Skeletal muscle satellite cell (primary cell): Measurements from ENCODE around the gene CMAS. TPM values are rescaled to one million over a fixed set of nuclear protein-coding genes. Genes with fewer than 3 reads are reported as not detected.
"Not testable (repeated sequence)": the region's sequence is repeated elsewhere in the genome, so short reads cannot be mapped to it uniquely, and the experiment has no call there.

Source experiments
- H3K27me3 ChIP-seq: 2 replicates; pipeline ENCODE4 v1.7.0; 2013; ENCODE audit warnings: low read length; ENCODE audit not compliant: control insufficient read depth, insufficient read depth
- H3K36me3 ChIP-seq: 2 replicates; pipeline ENCODE4 v1.7.0; 2013; ENCODE audit warnings: mild to moderate bottlenecking, control low read depth, low read length; ENCODE audit not compliant: insufficient read depth
- H3K4me1 ChIP-seq: 2 replicates; pipeline ENCODE4 v1.7.0; 2013; ENCODE audit warnings: low read length; ENCODE audit not compliant: control insufficient read depth, insufficient read depth
- H3K4me2 ChIP-seq: 2 replicates; pipeline ENCODE4 v1.7.0; 2013; ENCODE audit warnings: mild to moderate bottlenecking, low read length
- H3K4me3 ChIP-seq: 2 replicates; pipeline ENCODE4 v1.7.0; 2013; ENCODE audit warnings: low read length
- H3K9ac ChIP-seq: 2 replicates; pipeline ENCODE4 v1.7.0; 2013; ENCODE audit warnings: mild to moderate bottlenecking, low read depth, low read length, moderate library complexity
- H3K9me3 ChIP-seq: replicated peaks from 2 replicates; pipeline ENCODE4 v1.7.0; 2013; ENCODE audit warnings: mild to moderate bottlenecking, control low read depth, low read length
- total RNA-seq: library from RNA; depleted of rRNA; stranded (reverse); fragments of >200 nt; gene quantifications from 2 replicates; pipeline ENCODE4 v1.2.3, GENCODE V29; 2012; rRNA removed

The CMAS gene
- total RNA-seq = 17.9 and 24.1 TPM in 2 replicates

DNA sequence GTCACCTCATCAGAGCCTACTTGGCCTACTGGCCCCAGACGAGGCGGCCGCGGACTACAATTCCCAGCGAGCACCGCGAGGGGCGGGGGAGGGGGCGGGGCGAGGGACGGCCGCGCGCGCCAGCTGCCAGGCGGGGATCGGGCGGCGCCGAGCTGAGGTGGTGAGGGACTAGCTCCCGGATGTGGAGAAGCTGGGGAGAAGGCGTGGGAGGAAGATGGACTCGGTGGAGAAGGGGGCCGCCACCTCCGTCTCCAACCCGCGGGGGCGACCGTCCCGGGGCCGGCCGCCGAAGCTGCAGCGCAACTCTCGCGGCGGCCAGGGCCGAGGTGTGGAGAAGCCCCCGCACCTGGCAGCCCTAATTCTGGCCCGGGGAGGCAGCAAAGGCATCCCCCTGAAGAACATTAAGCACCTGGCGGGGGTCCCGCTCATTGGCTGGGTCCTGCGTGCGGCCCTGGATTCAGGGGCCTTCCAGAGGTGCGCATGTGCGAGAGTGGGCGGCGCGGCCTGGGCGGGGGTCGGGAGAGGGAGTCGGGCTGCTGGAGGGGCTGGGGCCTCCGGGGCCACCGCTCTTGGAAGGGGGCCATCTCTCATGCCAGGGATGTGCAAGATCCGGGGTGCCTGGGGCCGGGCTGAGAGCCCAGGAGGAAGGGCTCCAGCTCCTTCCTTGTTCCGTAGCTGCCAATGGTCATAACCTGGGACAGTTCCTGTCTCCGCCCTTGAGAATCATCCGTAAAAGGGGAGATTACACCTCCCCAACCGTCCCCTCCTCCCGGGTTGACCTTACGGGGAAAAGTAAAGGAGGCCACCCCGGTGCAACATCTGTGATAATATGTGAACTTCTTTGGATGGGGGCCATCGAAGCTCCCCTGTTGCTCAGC, at the start of gene CMAS:
TSS of gene CMAS (plus strand) at position 129 of the 878 bp plus-strand sequence. CDS start at position 215, 86 bp downstream.
- Histone ChIP-seq H3K27me3 (no peaks in the 10 kb centered on the region), H3K9ac (peak within 1 kb of the TSS; percentile 97), H3K4me3 (peak within 1 kb of the TSS; percentile 97), H3K9me3 (no peaks in the 10 kb centered on the region), H3K4me1 (peaks cover 7% of the 10 kb centered on the region), H3K4me2 (peak within 1 kb of the TSS; percentile 95), H3K36me3 (no peaks in the 10 kb centered on the region)

DNA sequence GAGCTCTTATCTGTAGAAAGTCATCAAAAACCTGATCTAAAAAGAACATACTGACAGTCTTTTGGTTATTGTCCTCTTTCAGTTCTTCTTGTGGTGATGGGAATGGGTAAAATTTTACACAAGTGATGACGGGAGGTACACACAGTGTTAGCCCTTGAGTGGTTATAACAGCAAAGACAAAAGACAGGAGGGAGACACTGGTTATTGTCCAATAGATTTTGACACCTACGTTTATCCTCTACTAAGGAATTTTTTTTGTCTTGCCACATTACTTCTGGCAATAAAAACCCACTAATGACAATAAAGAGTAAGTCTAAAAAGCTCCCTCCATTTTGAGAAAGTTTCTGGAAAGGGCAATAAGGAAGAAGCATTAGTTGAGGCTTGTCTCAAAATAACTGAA, 47.7 kb upstream of the CMAS start:
- Histone ChIP-seq H3K9ac (no peak overlapping the region), H3K36me3 (no peaks in the 10 kb centered on the region), H3K4me3 (no peak overlapping the region), H3K9me3 (no peaks in the 10 kb centered on the region), H3K4me1 (no peaks in the 10 kb centered on the region), H3K27me3 (no peaks in the 10 kb centered on the region), H3K4me2 (no peak overlapping the region)

DNA sequence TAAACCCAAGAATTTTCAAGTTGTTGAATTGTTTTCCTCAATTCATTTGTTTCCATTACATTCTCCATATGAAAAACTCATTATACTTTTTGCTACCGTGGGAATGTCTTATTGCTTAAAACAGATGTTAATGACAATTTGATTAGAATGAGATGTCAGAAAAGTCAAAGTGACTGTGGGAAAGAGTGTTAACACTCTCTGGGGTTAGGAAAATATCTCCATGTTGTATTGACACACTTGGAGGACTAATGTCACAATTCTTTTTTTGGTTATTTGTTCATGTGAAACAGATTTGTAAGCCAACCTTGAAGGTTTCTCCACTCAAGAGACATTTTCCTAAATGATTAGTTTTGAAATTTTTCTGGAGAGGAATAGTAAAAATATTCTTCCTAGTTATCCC, 47.2 kb upstream of the CMAS start:
- Histone ChIP-seq H3K4me3 (no peak overlapping the region), H3K9me3 (no peaks in the 10 kb centered on the region), H3K4me2 (no peak overlapping the region), H3K4me1 (no peaks in the 10 kb centered on the region), H3K9ac (no peak overlapping the region), H3K36me3 (no peaks in the 10 kb centered on the region), H3K27me3 (no peaks in the 10 kb centered on the region)

DNA sequence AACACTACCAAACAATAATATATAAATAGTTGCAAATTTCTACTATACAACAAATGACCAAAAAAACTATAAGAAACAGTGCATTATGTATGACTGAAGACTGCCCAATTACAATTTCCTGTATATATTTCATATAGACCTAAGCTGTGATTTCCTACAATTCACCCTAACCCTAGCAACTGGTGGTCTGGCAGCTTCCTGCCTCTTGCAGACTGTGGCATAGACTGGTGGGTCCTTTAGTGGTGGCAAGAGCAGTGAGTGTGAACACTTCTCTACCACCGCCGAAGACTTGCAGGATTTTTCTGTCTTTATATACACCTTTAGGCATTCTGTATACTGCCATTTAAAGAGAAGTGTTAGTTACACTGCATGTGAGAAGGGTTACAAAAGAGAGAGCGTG, 43.6 kb upstream of the CMAS start:
- Histone ChIP-seq H3K36me3 (no peaks in the 10 kb centered on the region), H3K4me2 (no peak overlapping the region), H3K27me3 (no peaks in the 10 kb centered on the region), H3K9me3 (no peaks in the 10 kb centered on the region), H3K4me1 (no peaks in the 10 kb centered on the region), H3K4me3 (no peak overlapping the region), H3K9ac (no peak overlapping the region)

DNA sequence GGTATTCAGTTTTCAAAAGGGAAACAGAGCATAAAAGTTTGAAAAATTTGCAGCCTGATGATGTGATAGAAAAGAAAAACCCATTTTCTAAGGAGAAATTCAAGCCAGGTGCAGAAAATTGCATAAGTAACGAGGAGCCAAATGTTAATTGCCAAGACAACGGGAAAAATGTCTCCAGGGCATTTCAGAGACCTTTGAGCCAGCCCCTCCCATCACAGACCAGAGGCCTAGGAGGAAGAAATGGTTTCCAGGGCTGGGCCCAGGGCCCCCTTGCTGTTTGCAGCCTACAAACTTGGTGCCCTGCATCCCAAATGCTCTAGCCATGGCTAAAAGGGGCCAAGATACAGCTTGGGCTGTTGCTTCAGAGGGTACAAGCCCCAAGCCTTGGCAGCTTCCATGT, 38.2 kb upstream of the CMAS start:
- H3K9ac ChIP-seq, H3K36me3 ChIP-seq, H3K9me3 ChIP-seq, H3K4me2 ChIP-seq, H3K27me3 ChIP-seq, H3K4me3 ChIP-seq, H3K4me1 ChIP-seq: not testable (repeated sequence)

DNA sequence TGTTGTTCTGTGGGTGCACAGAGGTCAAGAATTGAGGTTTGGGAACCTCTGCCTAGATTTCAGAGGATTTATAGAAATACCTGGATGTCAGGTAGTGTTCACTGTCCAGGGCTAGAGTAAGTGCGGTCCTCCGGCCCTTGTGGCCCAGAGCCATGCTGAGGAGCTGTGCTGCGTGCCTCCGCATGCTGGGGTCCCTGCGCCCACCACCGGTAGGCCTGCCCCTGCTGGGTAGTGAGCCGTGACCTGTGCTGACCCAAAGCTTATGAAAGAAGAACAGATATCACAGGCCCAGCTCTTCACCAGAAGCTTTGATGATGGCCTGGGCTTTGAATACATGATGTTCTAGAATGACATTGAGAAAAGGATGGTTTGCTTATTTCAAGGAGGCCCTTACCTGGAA, 37.8 kb upstream of the CMAS start:
- no peaks in the 10 kb centered on the region for H3K4me1 ChIP-seq
- no peaks in the 10 kb centered on the region for H3K9me3 ChIP-seq
- no peak overlapping the region for H3K4me3 ChIP-seq
- H3K4me2 ChIP-seq = no peak overlapping the region
- no peaks in the 10 kb centered on the region for H3K36me3 ChIP-seq
- no peaks in the 10 kb centered on the region for H3K27me3 ChIP-seq
- H3K9ac ChIP-seq = no peak overlapping the region

DNA sequence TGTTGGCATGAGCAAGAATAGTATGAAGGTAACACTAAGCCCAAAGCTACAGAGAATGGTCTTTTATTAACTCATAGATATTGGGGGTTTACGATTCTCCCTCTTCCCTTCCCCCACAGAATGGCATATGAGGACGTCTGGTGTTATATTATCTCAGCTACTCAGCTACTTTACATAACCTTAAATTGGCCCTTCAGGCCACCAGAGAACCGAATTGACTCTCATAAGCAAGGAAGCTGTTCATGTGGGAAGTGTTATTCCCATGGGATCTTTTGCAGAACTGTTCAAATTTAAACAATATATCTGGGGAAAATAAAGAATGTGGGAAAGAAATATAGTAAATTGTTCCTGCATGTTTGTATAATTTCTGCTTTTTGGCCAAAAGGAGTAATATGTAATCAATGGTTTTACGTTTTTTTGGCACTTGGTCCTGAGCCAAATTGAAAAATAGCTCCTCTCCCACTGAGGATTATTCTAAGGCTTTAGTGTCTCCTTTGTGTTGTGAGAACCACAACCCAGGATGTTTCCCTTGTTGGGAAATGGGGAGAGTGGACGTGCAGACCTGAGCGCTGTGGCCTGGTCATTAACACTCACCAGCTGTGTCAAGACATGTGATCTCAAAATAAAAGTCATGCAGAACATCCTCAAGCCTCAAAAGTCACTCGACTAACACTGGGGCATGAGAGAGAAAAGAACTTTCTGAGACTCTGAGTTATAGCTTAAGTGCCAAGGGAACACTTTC, 31.8 kb upstream of the CMAS start:
- no peak overlapping the region for H3K4me3 ChIP-seq
- no peaks in the 10 kb centered on the region for H3K27me3 ChIP-seq
- H3K9me3 ChIP-seq = no peaks in the 10 kb centered on the region
- H3K4me1 ChIP-seq = no peaks in the 10 kb centered on the region
- H3K9ac ChIP-seq = no peak overlapping the region
- H3K36me3 ChIP-seq = no peaks in the 10 kb centered on the region
- no peak overlapping the region for H3K4me2 ChIP-seq

DNA sequence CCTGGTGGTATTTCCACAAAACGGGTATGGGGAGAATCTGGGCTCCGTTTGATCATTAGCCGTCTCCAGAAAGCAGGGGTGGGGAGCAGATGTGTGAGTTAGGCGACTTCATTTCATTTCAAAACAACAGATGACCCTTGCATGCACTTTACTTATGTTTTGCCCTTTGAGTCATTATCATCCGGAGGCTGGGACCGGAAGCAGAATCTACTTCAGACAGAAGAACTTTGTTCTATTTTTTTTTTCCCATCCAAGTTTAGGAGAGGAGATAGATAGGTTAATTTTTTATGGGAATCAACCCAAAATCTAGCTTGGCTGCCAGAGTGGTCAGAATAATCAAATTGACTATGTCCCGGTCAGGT, 31.3 kb upstream of the CMAS start:
- Histone ChIP-seq H3K9me3 (no peaks in the 10 kb centered on the region), H3K9ac (no peak overlapping the region), H3K4me3 (no peak overlapping the region), H3K27me3 (no peaks in the 10 kb centered on the region), H3K4me1 (no peaks in the 10 kb centered on the region), H3K4me2 (no peak overlapping the region), H3K36me3 (no peaks in the 10 kb centered on the region)

DNA sequence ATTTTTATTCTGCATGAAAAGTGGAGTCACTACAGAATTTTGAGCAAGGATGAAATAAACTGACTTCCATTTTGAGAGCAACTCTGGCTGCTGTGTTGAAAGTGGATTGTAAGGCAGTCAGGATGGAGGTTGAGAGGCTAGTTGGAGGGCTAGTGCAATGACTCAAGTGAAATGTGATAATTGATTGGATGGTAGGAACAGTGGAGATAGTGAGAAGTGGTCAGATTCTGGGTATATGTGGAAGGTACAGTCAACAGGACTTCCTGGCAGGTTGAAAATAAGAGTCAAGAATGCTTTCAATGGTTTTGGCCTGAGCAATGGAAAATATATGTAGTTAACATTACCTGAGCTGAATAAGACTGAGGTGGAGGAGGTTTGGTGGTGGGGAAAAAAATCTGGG, 29.0 kb upstream of the CMAS start:
- Histone ChIP-seq H3K4me2 (no peak overlapping the region), H3K27me3 (no peaks in the 10 kb centered on the region)

DNA sequence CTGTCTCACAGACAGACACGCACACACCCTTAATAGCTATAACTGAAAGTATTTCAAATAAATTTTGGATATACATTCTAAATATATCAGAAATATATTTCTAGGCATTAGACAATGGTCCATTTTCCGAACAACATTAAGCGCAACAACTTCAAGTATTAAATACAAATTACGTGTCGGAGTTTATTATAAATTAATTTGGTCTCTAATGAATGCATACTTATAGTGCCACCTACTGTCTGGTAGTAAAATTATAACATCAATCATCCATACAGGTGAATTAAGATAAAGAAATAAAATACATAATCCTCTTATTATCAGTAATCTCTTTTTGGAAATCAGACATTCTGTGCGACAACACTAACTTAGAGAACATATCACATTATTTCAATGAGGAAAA, 27.2 kb upstream of the CMAS start:
- no peaks in the 10 kb centered on the region for H3K27me3 ChIP-seq
- H3K4me3 ChIP-seq = no peak overlapping the region
- H3K4me1 ChIP-seq = no peaks in the 10 kb centered on the region
- H3K9me3 ChIP-seq = no peaks in the 10 kb centered on the region
- no peak overlapping the region for H3K4me2 ChIP-seq
- no peak overlapping the region for H3K9ac ChIP-seq
- H3K36me3 ChIP-seq = no peaks in the 10 kb centered on the region

More for the DNA sequence above, 29.0 kb upstream of the CMAS start:
- Histone ChIP-seq H3K4me3 (no peak overlapping the region), H3K9me3 (no peaks in the 10 kb centered on the region), H3K36me3 (no peaks in the 10 kb centered on the region), H3K4me1 (no peaks in the 10 kb centered on the region), H3K9ac (no peak overlapping the region)

DNA sequence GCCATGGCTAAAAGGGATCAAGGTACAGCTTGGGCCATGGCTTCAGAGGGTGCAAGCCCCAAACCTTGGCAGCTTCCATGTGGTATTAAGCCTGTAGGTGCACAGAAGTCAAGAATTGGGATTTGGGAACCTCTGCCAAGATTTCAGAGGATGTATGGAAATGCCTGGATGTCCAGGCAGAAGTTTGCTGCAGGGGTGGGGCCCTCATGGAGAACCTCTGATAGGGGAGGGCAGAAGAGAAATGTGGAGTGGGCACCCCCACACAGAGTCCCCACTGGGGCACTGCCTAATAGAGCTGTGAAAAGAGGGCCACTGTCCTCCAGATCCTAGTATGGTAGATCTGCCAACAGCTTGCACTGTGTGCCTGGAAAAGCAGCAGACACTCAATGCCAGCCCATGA, 22.5 kb upstream of the CMAS start:
- H3K36me3 ChIP-seq, H3K9ac ChIP-seq, H3K4me3 ChIP-seq, H3K27me3 ChIP-seq, H3K4me1 ChIP-seq, H3K4me2 ChIP-seq, H3K9me3 ChIP-seq: not testable (repeated sequence)

DNA sequence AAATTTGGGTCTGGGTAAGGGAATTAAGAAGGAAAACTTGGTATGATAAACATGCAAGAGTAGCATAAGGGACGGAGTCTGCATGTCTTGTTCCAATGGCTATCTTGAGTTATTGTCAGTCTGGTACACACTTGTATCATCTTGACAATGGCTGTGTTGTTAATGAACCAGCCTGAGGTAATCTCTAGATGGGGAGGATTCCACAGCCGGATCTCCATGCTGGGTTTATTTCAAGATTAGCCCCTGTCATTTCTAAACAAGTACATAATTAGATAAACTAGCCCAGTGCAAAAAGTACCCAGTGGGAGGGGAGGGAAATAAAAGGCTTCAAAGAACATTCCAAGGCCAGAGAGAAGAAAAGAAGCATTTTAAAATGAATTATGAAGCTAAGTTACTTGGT, 16.5 kb upstream of the CMAS start:
- Histone ChIP-seq H3K9ac (no peak overlapping the region), H3K9me3 (no peaks in the 10 kb centered on the region), H3K4me1 (peaks cover 1% of the 10 kb centered on the region), H3K36me3 (no peaks in the 10 kb centered on the region), H3K4me3 (no peak overlapping the region), H3K4me2 (no peak overlapping the region), H3K27me3 (no peaks in the 10 kb centered on the region)
